Ramos (cell line): ENCODE data around the gene PLEKHA8.

ENCODE experiments used
- in situ Hi-C: fragments of 300-500 bp; cut with MboI; formaldehyde crosslinking; loops from one replicate; pipeline ENCODE4 v1.14.3; 2022; ENCODE audit warnings: low sequenced_read_pairs; ENCODE audit not compliant: unreplicated experiment

PLEKHA8 gene

DNA sequence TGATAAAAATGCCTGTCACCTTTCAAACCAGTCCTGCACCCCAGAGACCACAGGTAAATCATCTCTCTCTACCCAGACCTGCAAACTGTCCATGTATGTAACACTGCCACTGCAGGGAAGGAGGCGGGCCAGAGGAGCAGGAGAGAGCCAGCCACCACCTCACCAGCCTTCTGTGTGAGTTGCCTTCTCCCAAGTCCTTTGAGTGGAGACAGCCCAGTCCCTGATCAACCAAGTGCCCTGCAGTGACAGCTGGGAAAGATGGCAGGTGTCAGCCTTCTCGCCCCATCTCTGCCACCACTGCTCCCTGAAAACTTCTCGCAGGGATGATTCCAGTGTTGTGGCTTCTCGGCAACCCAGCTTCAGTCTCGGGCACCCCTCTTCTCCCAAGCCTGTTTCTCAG is 149.0 kb downstream of the PLEKHA8 start:
- in situ Hi-C loops = no loop called here

DNA sequence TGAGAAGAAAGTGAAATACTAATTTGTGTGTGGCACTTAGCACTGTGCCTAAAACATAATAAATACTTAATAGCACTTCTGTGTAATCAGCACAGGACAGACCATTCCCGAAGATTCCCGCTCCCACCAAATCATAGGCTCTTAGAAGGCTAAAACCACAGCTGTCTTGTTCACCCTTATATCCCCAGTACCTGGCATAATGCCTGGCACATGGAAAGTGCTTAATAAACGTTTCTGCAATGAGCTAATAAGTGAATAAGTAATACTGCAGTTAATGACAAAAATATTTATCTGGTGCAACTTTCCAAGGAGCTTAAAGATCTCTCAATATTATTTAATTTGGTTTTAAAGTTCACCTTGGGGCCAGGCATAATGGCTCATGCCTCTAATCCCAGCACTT is 149.8 kb downstream of the PLEKHA8 start:
- in situ Hi-C loops = no loop called here

DNA sequence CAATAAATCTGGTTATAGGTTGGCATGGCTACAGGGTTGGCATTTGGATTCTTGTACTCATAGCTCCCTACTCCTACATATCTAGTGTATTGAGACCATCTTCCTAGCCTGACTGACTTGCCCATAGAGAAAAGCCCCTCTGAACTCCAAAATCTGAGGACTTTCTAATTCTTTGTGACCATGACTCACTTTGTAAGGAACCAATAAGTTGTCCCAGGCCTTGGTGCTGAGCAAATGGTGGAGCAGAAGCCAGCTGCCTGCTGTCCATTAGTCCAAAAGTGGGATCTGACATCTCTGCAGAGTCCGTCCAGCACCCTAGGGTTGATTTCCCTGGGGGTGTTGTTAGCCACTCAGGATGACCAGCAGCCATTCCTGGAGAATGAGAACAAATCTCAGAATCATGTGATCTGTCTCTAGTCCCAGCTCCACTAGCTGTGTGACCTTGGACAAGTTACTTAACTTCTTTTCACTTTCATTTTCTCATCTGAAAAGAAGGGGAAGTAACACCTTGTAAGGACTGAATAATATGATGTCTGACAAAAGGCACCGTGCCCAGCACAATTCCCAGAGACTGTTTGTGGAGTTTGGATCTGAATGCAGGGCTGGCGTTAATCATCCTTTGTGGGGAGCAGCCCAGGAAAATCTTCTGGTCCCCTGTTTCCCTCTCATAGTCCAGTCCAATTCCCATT is 150.7 kb downstream of the PLEKHA8 start:
- in situ Hi-C loops = no loop called here
